HepG2 (cell line): ENCODE results near the gene CABP2. TPM values are rescaled to one million over a fixed set of nuclear protein-coding genes. Genes with fewer than 3 reads are reported as not detected.

Source experiments
- ATAC-seq: fragments of 200-7000 bp; cut with Tn5 transposase; 3 replicates; pipeline ENCODE4 v1.9.1; 2020; ENCODE audit warnings: mild to moderate bottlenecking, moderate library complexity
- BruUV-seq: library from RNA; stranded (reverse); fragments of 400-500 nt; replicated peaks from 2 replicates; lab custom pipeline; 2021; lab: Mats Ljungman, UMichigan
- CTCF ChIA-PET: fragments of 300-600 bp; formaldehyde crosslinking; extraction: SDS; loops from one replicate; lab custom pipeline; 2021; ENCODE audit warnings: low total read pairs, inconsistent platforms, low intra/inter-chr PET ratio; lab: Yijun Ruan, JAX
- POLR2A ChIA-PET: fragments of 350-600 bp; sonication (Branson Sonifier 250); formaldehyde crosslinking; loops from one replicate; lab custom pipeline; 2020; ENCODE audit warnings: antibody characterized with exemption, inconsistent platforms; lab: Yijun Ruan, JAX
- DNase-seq: peaks from one replicate; pipeline ENCODE4 v3.0.0-alpha.2; 2015; ENCODE audit warnings: low spot score
- FAIRE-seq: peaks from 3 replicates; lab custom pipeline; 2011; peaks lifted over from hg19 to GRCh38; lab: Jason Lieb, UNC
- H2AFZ ChIP-seq: one replicate; pipeline ENCODE4 v1.6.1; 2011; ENCODE audit warnings: low read length, inconsistent platforms
- H3K27ac ChIP-seq: fragments of 300-600 bp; 3 replicates; pipeline ENCODE4 v1.8.0; 2011; ENCODE audit warnings: mixed run types, mild to moderate bottlenecking, mixed read lengths, low read length, inconsistent platforms; ENCODE audit not compliant: insufficient read depth; ENCODE audit errors: extremely low read length
- H3K27me3 ChIP-seq, 2 experiments: fragments of 200-600 bp in 1 of 2; 2 replicates in 1 of 2; 3 replicates in 1 of 2; pipeline versions ENCODE4 v1.6.0 to v1.8.0; 2011; ENCODE audit warnings: low read length in 2 of 2, mild to moderate bottlenecking in 2 of 2, moderate library complexity in 2 of 2, inconsistent platforms in 1 of 2; ENCODE audit not compliant: insufficient read depth in 2 of 2, control insufficient read depth in 1 of 2
- H3K36me3 ChIP-seq, 2 experiments: fragments of 200-600 bp in 1 of 2; replicated peaks in 1 of 2; 2 replicates in 1 of 2; 3 replicates in 1 of 2; pipeline versions ENCODE4 v1.5.1 to v1.8.0; 2011; ENCODE audit warnings: low read length in 2 of 2, inconsistent platforms in 1 of 2; ENCODE audit not compliant: insufficient read depth in 2 of 2, control insufficient read depth in 1 of 2
- H3K4me1 ChIP-seq: 2 replicates; pipeline ENCODE4 v1.5.1; 2012; ENCODE audit warnings: low read length, inconsistent platforms; ENCODE audit not compliant: insufficient read depth
- H3K4me2 ChIP-seq: 2 replicates; pipeline ENCODE4 v1.6.0; 2011; ENCODE audit warnings: low read depth, low read length, inconsistent platforms
- H3K4me3 ChIP-seq, 3 experiments: fragments of 200-600 bp in 1 of 3; sonication (generic), shearing (Covaris generic) in 1 of 3; replicated peaks in 1 of 3; 2 replicates each; pipeline ENCODE4 v1.5.1; 2011 to 2016; ENCODE audit warnings: low read length in 3 of 3, inconsistent platforms in 2 of 3, low read depth in 2 of 3, mild to moderate bottlenecking in 2 of 3, control low read depth in 1 of 3, mixed read lengths in 1 of 3; ENCODE audit not compliant: insufficient read depth in 1 of 3
- H3K79me2 ChIP-seq: one replicate; pipeline ENCODE4 v1.6.1; 2011; ENCODE audit warnings: low read length, inconsistent platforms; ENCODE audit not compliant: insufficient read depth
- H3K9ac ChIP-seq: 2 replicates; pipeline ENCODE4 v1.6.0; 2011; ENCODE audit warnings: mild to moderate bottlenecking, low read depth, low read length, inconsistent platforms; ENCODE audit not compliant: insufficient read depth
- H3K9me3 ChIP-seq: 2 replicates; pipeline ENCODE4 v1.5.1; 2012; ENCODE audit warnings: mild to moderate bottlenecking, low read length
- H4K20me1 ChIP-seq: 2 replicates; pipeline ENCODE4 v1.6.0; 2011; ENCODE audit warnings: inconsistent platforms, mild to moderate bottlenecking, low read length, moderate library complexity; ENCODE audit not compliant: insufficient read depth
- ETS1 ChIP-seq: sonication (generic); formaldehyde crosslinking; IDR thresholded peaks from 2 replicates; pipeline ENCODE4 v1.4.0; 2020; ENCODE audit warnings: missing genetic modification reagents
- HES4 ChIP-seq: sonication (generic); formaldehyde crosslinking; IDR thresholded peaks from 2 replicates; pipeline ENCODE4 v1.9.0; 2021; ENCODE audit warnings: mild to moderate bottlenecking, missing genetic modification reagents, borderline replicate concordance
- HIVEP1 ChIP-seq: sonication (generic); formaldehyde crosslinking; IDR thresholded peaks from 2 replicates; pipeline ENCODE4 v1.4.0; 2020; ENCODE audit warnings: mild to moderate bottlenecking, missing genetic modification reagents
- RFX3 ChIP-seq: IDR thresholded peaks from 2 replicates; pipeline ENCODE4 v1.6.1; 2016; ENCODE audit warnings: missing biosample characterization, missing genetic modification reagents
- SIN3A ChIP-seq: IDR thresholded peaks from 2 replicates; pipeline ENCODE4 v1.6.1; 2011; ENCODE audit warnings: low read depth, mild to moderate bottlenecking, control low read depth, low read length, borderline replicate concordance
- SRY ChIP-seq: sonication (generic); formaldehyde crosslinking; IDR thresholded peaks from 2 replicates; pipeline ENCODE4 v1.8.0; 2022; ENCODE audit warnings: mild to moderate bottlenecking, missing genetic modification reagents
- THAP7 ChIP-seq: sonication (generic); formaldehyde crosslinking; IDR thresholded peaks from 2 replicates; pipeline ENCODE4 v1.8.1; 2023; ENCODE audit warnings: mild to moderate bottlenecking, missing genetic modification reagents
- ZNF329 ChIP-seq: sonication (generic); formaldehyde crosslinking; IDR thresholded peaks from 2 replicates; pipeline ENCODE4 v1.9.0; 2021; ENCODE audit warnings: low read depth, mild to moderate bottlenecking, missing genetic modification reagents
- ZNF383 ChIP-seq: sonication (generic); formaldehyde crosslinking; IDR thresholded peaks from 2 replicates; pipeline ENCODE4 v1.4.0; 2020; ENCODE audit warnings: missing genetic modification reagents, mild to moderate bottlenecking, borderline replicate concordance
- ZNF510 ChIP-seq: sonication (generic); formaldehyde crosslinking; IDR thresholded peaks from 2 replicates; pipeline ENCODE4 v1.4.0; 2020; ENCODE audit warnings: low read depth, mild to moderate bottlenecking, missing genetic modification reagents
- ZNF605 ChIP-seq: sonication (generic); formaldehyde crosslinking; IDR thresholded peaks from 2 replicates; pipeline ENCODE4 v1.8.0; 2022; ENCODE audit warnings: mild to moderate bottlenecking, missing genetic modification reagents
- ZSCAN12 ChIP-seq: sonication (generic); formaldehyde crosslinking; IDR thresholded peaks from 2 replicates; pipeline ENCODE4 v1.9.0; 2021; ENCODE audit warnings: mild to moderate bottlenecking, missing genetic modification reagents
- ZSCAN25 ChIP-seq: sonication (generic); formaldehyde crosslinking; IDR thresholded peaks from 2 replicates; pipeline ENCODE4 v1.8.0; 2022; ENCODE audit warnings: mild to moderate bottlenecking, missing genetic modification reagents
- WGBS: methylation state at CpG from one replicate; pipeline ENCODE4 v1.1.6; 2017; ENCODE audit warnings: low lambda C conversion rate; 5-methylcytosine and 5-hydroxymethylcytosine counted together
- in situ Hi-C: cut with HindIII; loops from 2 replicates; pipeline ENCODE4 v1.10.0; 2017; ENCODE audit warnings: low pct_unique_long_range_greater_than_20kb; ENCODE audit not compliant: extremely low pct_ligation_motif_present
- intact Hi-C: fragments of 100-400 bp; cut with micrococcal nuclease; formaldehyde crosslinking; loops from one replicate; pipeline ENCODE4 v1.10.0; 2022; ENCODE audit not compliant: unreplicated experiment
- polyA plus RNA-seq, 8 experiments: library from polyadenylated mRNA; depleted of rRNA in 3 of 8; stranded (reverse) in 7 of 8; unstranded in 1 of 8; fragments of >200 nt; fragmentation: Illumina TruSeq in 4 of 8; extraction: Trizol in 4 of 8; gene quantifications; 2 replicates each; pipeline versions ENCODE4 v1.2.1 to v1.2.3, GENCODE V29; 2011 to 2016; ENCODE audit warnings: low read depth in 4 of 8, missing spikeins in 1 of 8, mixed read lengths in 1 of 8; ENCODE audit not compliant: insufficient read depth in 1 of 8
- total RNA-seq, 5 experiments: library from RNA; depleted of rRNA; stranded (reverse); fragments of >200 nt; fragmentation: Illumina TruSeq; extraction: Trizol; gene quantifications; 2 replicates each; pipeline ENCODE4 v1.2.3, GENCODE V29; 2016; ENCODE audit warnings: low read depth in 1 of 5
- TF ChIP-seq, protein P1 (sequence below): sonication (generic); formaldehyde crosslinking; IDR thresholded peaks from 2 replicates; pipeline ENCODE4 v1.4.0; 2020; ENCODE audit warnings: missing genetic modification reagents
- TF ChIP-seq, protein P2 (sequence below): sonication (generic); formaldehyde crosslinking; IDR thresholded peaks from 2 replicates; pipeline ENCODE4 v1.4.0; 2020; ENCODE audit warnings: missing genetic modification reagents, borderline replicate concordance
- TF ChIP-seq, protein P3 (sequence below): IDR thresholded peaks from 2 replicates; pipeline ENCODE4 v1.6.1; 2012; ENCODE audit warnings: inconsistent platforms

CABP2 gene
- total and polyA plus RNA-seq, 2 of the 13 experiments (the other 11 are each of a cell fraction or from before 2014, with no cell fraction given) = not detected

DNA sequence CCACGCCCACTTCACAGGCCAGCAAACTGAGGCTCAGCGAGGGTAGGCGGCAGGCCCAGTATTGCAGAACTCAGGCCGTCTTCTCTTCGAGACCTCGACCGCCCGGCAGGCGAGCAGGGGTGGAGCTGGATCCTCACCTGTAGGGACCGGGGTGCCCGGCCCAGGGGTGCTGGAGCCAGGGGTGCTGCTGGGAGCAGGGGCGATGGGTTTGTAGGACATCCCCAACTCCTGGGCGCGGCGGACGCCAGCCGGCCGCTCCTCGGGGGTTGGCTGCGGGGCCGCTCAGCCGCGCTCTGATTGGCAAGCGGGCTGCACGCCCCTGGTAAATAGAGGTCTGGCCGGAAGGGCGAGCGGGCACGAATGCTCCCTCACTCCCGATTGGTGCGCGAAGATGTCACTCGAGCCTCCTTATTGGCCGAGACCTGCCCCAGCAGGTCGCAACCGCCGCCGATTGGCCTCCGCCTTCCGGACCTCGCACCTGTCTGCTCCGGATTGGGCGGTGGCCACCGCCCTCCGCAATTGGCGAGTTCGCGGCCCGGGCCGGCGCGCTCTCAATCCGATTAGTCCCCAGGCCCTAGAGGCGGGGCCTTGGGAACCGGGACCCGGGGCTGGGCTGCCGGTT, 15.3 kb downstream of the CABP2 start, which contains the start of gene CDK2AP2:
Gene CDK2AP2 (minus strand): TSS at position 299 of the 622 bp plus-strand sequence. CDS start 80 bp downstream, at position 219.
- intact Hi-C loops (no loop called here), in situ Hi-C loops (loop anchor here (5.0 kb wide), 1 partner anchor 106 kb away; the partner anchor contains the start of genes PPP1CA and TBC1D10C)
- POLR2A ChIA-PET = interaction anchor here (0.8 kb wide), 1 partner anchor 116 kb away, joined by 3 read pairs; the partner anchor contains the start of gene RAD9A
- H3K4me3 ChIP-seq = peak within 1 kb of the TSS; percentile 74 to 98 (median 91)
- no peaks in the 10 kb centered on the region for H3K27me3 ChIP-seq
- FAIRE-seq (peak; percentile 82), DNase-seq (peak; percentile 98), ATAC-seq (peak; percentile 85)
- peak within 1 kb of the TSS; percentile 94 for H3K9ac ChIP-seq
- H3K4me2 ChIP-seq = peak within 1 kb of the TSS; percentile 95
- no peaks in the 10 kb centered on the region for H4K20me1 ChIP-seq
- H2AFZ ChIP-seq = no peak within 1 kb of the TSS
- CTCF ChIA-PET = no interaction called here
- WGBS = 0% methylated on average over 3 of the region's 57 CpGs
- BruUV-seq = no TSS peak
- no peaks in the 10 kb centered on the region for H3K36me3 ChIP-seq
- H3K4me1 ChIP-seq = peaks cover 56% of the 10 kb centered on the region
- H3K9me3 ChIP-seq = no peaks in the 10 kb centered on the region
- peak within 1 kb of the TSS; percentile 96 for H3K27ac ChIP-seq
- peaks cover 10% of the 10 kb centered on the region for H3K79me2 ChIP-seq
- TF ChIP-seq HES4 (CRISPR knock-in tag) (peak; percentile 63; the same call in 1 of the 2 replicates), HIVEP1 (CRISPR knock-in tag) (no peak; the same call in 1 of the 2 replicates), SIN3A (peak; percentile 79; the same call in 1 of the 2 replicates), RFX3 (CRISPR knock-in tag) (no peak), ZNF383 (CRISPR knock-in tag) (no peak), ZSCAN25 (CRISPR knock-in tag) (peak; percentile 43; the same call in 1 of the 2 replicates), ZSCAN12 (no peak), SRY (CRISPR knock-in tag) (peak; percentile 86), ZNF605 (CRISPR knock-in tag) (peak; percentile 13; the same call in 1 of the 2 replicates), THAP7 (CRISPR knock-in tag) (no peak), ZNF510 (no peak), ETS1 (CRISPR knock-in tag) (0 out of 2 replicates have a peak, but pooled peaks have one; percentile 46), ZNF329 (CRISPR knock-in tag) (0 out of 2 replicates have a peak, but pooled peaks have one; percentile 13)
- TF ChIP-seq, protein P1, sequence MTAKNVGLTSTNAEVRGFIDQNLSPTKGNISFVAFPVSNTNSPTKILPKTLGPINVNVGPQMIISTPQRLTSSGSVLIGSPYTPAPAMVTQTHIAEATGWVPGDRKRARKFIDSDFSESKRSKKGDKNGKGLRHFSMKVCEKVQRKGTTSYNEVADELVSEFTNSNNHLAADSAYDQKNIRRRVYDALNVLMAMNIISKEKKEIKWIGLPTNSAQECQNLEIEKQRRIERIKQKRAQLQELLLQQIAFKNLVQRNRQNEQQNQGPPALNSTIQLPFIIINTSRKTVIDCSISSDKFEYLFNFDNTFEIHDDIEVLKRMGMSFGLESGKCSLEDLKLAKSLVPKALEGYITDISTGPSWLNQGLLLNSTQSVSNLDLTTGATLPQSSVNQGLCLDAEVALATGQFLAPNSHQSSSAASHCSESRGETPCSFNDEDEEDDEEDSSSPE (CRISPR knock-in tag) = peak; percentile 95
- TF ChIP-seq, protein P2, sequence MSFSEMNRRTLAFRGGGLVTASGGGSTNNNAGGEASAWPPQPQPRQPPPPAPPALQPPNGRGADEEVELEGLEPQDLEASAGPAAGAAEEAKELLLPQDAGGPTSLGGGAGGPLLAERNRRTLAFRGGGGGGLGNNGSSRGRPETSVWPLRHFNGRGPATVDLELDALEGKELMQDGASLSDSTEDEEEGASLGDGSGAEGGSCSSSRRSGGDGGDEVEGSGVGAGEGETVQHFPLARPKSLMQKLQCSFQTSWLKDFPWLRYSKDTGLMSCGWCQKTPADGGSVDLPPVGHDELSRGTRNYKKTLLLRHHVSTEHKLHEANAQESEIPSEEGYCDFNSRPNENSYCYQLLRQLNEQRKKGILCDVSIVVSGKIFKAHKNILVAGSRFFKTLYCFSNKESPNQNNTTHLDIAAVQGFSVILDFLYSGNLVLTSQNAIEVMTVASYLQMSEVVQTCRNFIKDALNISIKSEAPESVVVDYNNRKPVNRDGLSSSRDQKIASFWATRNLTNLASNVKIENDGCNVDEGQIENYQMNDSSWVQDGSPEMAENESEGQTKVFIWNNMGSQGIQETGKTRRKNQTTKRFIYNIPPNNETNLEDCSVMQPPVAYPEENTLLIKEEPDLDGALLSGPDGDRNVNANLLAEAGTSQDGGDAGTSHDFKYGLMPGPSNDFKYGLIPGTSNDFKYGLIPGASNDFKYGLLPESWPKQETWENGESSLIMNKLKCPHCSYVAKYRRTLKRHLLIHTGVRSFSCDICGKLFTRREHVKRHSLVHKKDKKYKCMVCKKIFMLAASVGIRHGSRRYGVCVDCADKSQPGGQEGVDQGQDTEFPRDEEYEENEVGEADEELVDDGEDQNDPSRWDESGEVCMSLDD = no peak
- TF ChIP-seq, protein P3, sequence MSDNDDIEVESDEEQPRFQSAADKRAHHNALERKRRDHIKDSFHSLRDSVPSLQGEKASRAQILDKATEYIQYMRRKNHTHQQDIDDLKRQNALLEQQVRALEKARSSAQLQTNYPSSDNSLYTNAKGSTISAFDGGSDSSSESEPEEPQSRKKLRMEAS = peak; percentile 43; the same call in 1 of the 2 replicates
